Upper lobe of left lung (tissue), 4 donors: ENCODE data around the gene NUMBL.

Experiments used
- EP300 ChIP-seq, 4 donors: sonication (generic); formaldehyde crosslinking; IDR thresholded peaks; one replicate each; pipeline ENCODE4 v1.5.1; 2017; ENCODE audit warnings: antibody characterized with exemption in 4 of 4, control low read depth in 2 of 4
- POLR2A ChIP-seq, 4 donors: fragments of 450-650 bp; IDR thresholded peaks; one replicate each; pipeline ENCODE4 v1.5.1; 2016 to 2017; ENCODE audit warnings: antibody characterized with exemption in 4 of 4, mild to moderate bottlenecking in 2 of 4
- TF ChIP-seq, protein P1 (sequence below), 6 experiments: fragments of 450-650 bp in 4 of 6; fragments of 200-600 bp in 2 of 6; sonication (generic) in 2 of 6; IDR thresholded peaks; one replicate each; pipeline ENCODE4 v1.5.1; 2016 to 2019; ENCODE audit warnings: antibody characterized with exemption in 6 of 6

DNA sequence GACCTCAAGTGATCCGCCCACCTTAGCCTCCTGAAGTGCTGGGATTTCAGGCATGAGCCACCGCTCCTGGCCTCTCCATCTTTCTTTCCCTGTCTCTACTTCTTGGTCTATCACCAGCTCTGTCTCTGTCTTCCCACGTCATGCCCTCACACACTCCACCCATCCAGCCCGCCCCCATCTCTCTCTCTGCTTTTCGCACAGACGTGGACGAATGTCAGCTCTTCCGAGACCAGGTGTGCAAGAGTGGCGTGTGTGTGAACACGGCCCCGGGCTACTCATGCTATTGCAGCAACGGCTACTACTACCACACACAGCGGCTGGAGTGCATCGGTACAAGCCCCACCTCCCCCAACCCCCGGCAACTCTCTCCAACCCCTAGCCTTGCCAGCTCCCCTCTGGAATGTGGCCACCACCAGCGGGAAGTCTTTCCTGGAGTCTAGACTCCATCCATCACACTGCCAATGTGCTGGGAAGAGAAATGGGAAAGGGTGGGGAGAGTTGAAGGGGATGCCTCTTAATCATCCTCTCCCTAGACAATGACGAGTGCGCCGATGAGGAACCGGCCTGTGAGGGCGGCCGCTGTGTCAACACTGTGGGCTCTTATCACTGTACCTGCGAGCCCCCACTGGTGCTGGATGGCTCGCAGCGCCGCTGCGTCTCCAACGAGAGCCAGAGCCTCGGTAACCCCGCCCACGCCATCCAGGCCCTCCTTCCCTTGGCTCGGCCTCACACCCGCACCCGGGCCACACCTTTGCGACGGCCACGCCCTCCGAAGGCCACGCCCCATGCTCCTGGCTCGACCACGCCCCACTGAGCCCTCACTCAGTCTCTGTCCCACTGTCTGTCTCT lies 66.8 kb downstream of the NUMBL start:
- TF ChIP-seq, protein P1, sequence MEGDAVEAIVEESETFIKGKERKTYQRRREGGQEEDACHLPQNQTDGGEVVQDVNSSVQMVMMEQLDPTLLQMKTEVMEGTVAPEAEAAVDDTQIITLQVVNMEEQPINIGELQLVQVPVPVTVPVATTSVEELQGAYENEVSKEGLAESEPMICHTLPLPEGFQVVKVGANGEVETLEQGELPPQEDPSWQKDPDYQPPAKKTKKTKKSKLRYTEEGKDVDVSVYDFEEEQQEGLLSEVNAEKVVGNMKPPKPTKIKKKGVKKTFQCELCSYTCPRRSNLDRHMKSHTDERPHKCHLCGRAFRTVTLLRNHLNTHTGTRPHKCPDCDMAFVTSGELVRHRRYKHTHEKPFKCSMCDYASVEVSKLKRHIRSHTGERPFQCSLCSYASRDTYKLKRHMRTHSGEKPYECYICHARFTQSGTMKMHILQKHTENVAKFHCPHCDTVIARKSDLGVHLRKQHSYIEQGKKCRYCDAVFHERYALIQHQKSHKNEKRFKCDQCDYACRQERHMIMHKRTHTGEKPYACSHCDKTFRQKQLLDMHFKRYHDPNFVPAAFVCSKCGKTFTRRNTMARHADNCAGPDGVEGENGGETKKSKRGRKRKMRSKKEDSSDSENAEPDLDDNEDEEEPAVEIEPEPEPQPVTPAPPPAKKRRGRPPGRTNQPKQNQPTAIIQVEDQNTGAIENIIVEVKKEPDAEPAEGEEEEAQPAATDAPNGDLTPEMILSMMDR (IDR thresholded peaks at IDR 0.05), result no peak
- TF ChIP-seq POLR2A (IDR thresholded peaks at IDR 0.05) (no peak), EP300 (IDR thresholded peaks at IDR 0.05) (no peak)
